Prostate gland (tissue), 2 donors: ENCODE results near the gene KLHL26. TPM values are rescaled to one million over a fixed set of nuclear protein-coding genes. Genes with fewer than 3 reads are reported as not detected.
"Not testable (repeated sequence)": the region's sequence is repeated elsewhere in the genome, so short reads cannot be mapped to it uniquely, and the experiment has no call there.

Experiments
- DNase-seq: peaks from one replicate; pipeline ENCODE4 v3.0.0-alpha.2; 2019; ENCODE audit warnings: low spot score
- H3K27ac ChIP-seq, 2 donors: fragments of 200-600 bp; sonication (generic); 2 replicates each; pipeline ENCODE4 v1.5.1; 2017 to 2019
- H3K27me3 ChIP-seq: fragments of 200-600 bp; sonication (generic); replicated peaks from 2 replicates; pipeline ENCODE4 v1.5.1; 2019; ENCODE audit not compliant: insufficient read depth
- H3K36me3 ChIP-seq, 2 donors: fragments of 200-600 bp; sonication (generic); 1 replicate in 1 of 2; 2 replicates in 1 of 2; pipeline versions ENCODE4 v1.5.1 to v1.8.1; 2017 to 2019
- H3K4me1 ChIP-seq: fragments of 200-600 bp; sonication (generic); replicated peaks from 2 replicates; pipeline ENCODE4 v1.5.1; 2019
- H3K4me3 ChIP-seq, 2 donors: fragments of 200-600 bp; sonication (generic); 2 replicates each; pipeline ENCODE4 v1.5.1; 2017 to 2019
- H3K9me3 ChIP-seq: fragments of 200-600 bp; sonication (generic); 2 replicates; pipeline ENCODE4 v1.5.1; 2017
- CTCF ChIP-seq, 4 experiments: fragments of 200-600 bp in 2 of 4; fragments of 450-650 bp in 2 of 4; sonication (generic) in 2 of 4; IDR thresholded peaks; 1 replicate in 3 of 4; 2 replicates in 1 of 4; pipeline ENCODE4 v1.5.1; 2016 to 2019; ENCODE audit warnings: antibody characterized with exemption in 4 of 4, mild to moderate bottlenecking in 2 of 4, moderate library complexity in 2 of 4
- POLR2A ChIP-seq: fragments of 450-650 bp; IDR thresholded peaks from one replicate; pipeline ENCODE4 v1.6.1; 2016; ENCODE audit warnings: antibody characterized with exemption, mild to moderate bottlenecking
- POLR2AphosphoS5 ChIP-seq: sonication (generic); formaldehyde crosslinking; IDR thresholded peaks from one replicate; pipeline ENCODE4 v1.6.1; 2017; ENCODE audit warnings: antibody characterized with exemption
- WGBS: methylation state at CpG from one replicate; pipeline ENCODE4 v1.1.5; 2018; 5-methylcytosine and 5-hydroxymethylcytosine counted together
- intact Hi-C: fragments of 100-400 bp; cut with DNase I; formaldehyde crosslinking; loops from one replicate; pipeline ENCODE4 v1.14.2; 2022
- total RNA-seq, 2 donors: library from RNA; depleted of rRNA; stranded (reverse); fragments of >200 nt; gene quantifications; one replicate each; pipeline ENCODE4 v1.1.0, GENCODE V29; 2016

Gene KLHL26
- total RNA-seq, 2 donors from 2014 or later, result 9.1 to 18.4 TPM

GRCh38 chr19:18596752-18597157 lies 40.1 kb upstream of the KLHL26 start:
- 24% methylated on average over 20 of the region's 21 CpGs for WGBS
- no peak for TF ChIP-seq CTCF (IDR thresholded peaks at IDR 0.05)
- no peak for TF ChIP-seq POLR2AphosphoS5
- no peak for TF ChIP-seq POLR2A
- DNase-seq, result no peak
- no peak overlapping the region for H3K27ac ChIP-seq
- H3K36me3 ChIP-seq, result no peaks in the 10 kb centered on the region
- intact Hi-C loops, result loop anchor here (5.0 kb wide), 1 partner anchor 76 kb away; no protein-coding TSS in a partner anchor
- no peaks in the 10 kb centered on the region for H3K9me3 ChIP-seq
- no peak overlapping the region for H3K4me3 ChIP-seq
- H3K27me3 ChIP-seq, result no peaks in the 10 kb centered on the region
- peaks cover 5% of the 10 kb centered on the region for H3K4me1 ChIP-seq

- Histone ChIP-seq H3K4me3 (no peak overlapping the region), H3K36me3 (no peaks in the 10 kb centered on the region), H3K27ac (no peak overlapping the region), H3K4me1 (peaks cover 5% of the 10 kb centered on the region), H3K9me3 (no peaks in the 10 kb centered on the region), H3K27me3 (no peaks in the 10 kb centered on the region)
- DNase-seq, result no peak
- TF ChIP-seq CTCF (IDR thresholded peaks at IDR 0.05), result no peak
- no peak for TF ChIP-seq POLR2AphosphoS5
- no peak for TF ChIP-seq POLR2A
- intact Hi-C loops, result loop anchor here (5.0 kb wide), 1 partner anchor 74 kb away; no protein-coding TSS in a partner anchor
- WGBS, result 51% methylated on average over 25 of the region's 25 CpGs
Measured at GRCh38 chr19:18597809-18598660, 38.8 kb upstream of the KLHL26 start.

- intact Hi-C loops, result loop anchor here (5.0 kb wide), 1 partner anchor 73 kb away; no protein-coding TSS in a partner anchor
- 82% methylated on average over 20 of the region's 20 CpGs for WGBS
Measured at GRCh38 chr19:18599485-18599884, 37.3 kb upstream of the KLHL26 start.

GRCh38 chr19:18600692-18601397 lies 36.0 kb upstream of the KLHL26 start:
- WGBS, result 95% methylated on average over 15 of the region's 15 CpGs
- H3K27ac ChIP-seq, H3K4me1 ChIP-seq, H3K36me3 ChIP-seq, H3K4me3 ChIP-seq, DNase-seq, H3K27me3 ChIP-seq, intact Hi-C loops, H3K9me3 ChIP-seq: not testable (repeated sequence)

More at GRCh38 chr19:18599485-18599884, 37.3 kb upstream of the KLHL26 start:
- DNase-seq, result no peak
- Histone ChIP-seq H3K27ac (no peak overlapping the region), H3K36me3 (no peaks in the 10 kb centered on the region), H3K27me3 (no peaks in the 10 kb centered on the region), H3K4me3 (no peak overlapping the region), H3K9me3 (no peaks in the 10 kb centered on the region), H3K4me1 (peaks cover 4% of the 10 kb centered on the region)
- TF ChIP-seq POLR2AphosphoS5, result no peak
- no peak for TF ChIP-seq CTCF (IDR thresholded peaks at IDR 0.05)
- TF ChIP-seq POLR2A, result no peak

- intact Hi-C loops, result no loop called here
- Histone ChIP-seq H3K9me3 (no peaks in the 10 kb centered on the region), H3K4me1 (no peaks in the 10 kb centered on the region), H3K36me3 (no peaks in the 10 kb centered on the region), H3K27ac (no peak overlapping the region), H3K4me3 (no peak overlapping the region), H3K27me3 (peaks cover 4% of the 10 kb centered on the region)
- DNase-seq, result no peak
- TF ChIP-seq POLR2A (no peak), CTCF (IDR thresholded peaks at IDR 0.05) (no peak), POLR2AphosphoS5 (no peak)
- WGBS, result 90% methylated on average over 4 of the region's 4 CpGs
Measured at GRCh38 chr19:18601875-18602274, 35.0 kb upstream of the KLHL26 start.
